ENCODE measurements around the gene ITPK1. TPM values are rescaled to one million over a fixed set of nuclear protein-coding genes. Genes with fewer than 3 reads are reported as not detected.

Gene ITPK1
- polyA plus RNA-seq, 2 of the 4 experiments (the other 2 are of a cell fraction): 46.2 to 47.0 TPM

DNA sequence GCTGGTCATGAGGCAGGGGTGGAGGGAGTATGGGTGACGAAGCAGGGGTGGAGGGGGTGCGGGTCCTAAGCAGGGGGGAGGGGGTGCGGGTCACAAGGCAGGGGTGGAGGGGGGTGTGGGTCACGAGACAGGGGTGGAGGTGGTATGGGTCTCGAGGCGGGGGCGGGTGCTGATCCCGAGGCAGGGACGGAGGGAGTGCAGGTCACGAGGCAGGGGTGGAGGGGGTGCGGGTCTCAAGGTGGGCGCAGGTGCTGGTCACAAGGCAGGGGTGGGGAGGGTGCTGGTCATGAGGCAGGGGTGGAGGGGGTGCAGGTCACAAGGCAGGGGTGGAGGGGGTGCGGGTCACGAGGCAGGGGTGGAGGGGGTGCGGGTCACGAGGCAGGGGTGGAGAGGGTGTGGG, 56.5 kb downstream of the ITPK1 start:
- no peak for DNase-seq (ENCODE audit: low read depth in 1 of 2, low spot score in 1 of 2)
- FAIRE-seq: no peak
- H3K9me3 ChIP-seq: no peaks in the 10 kb centered on the region
- no peak overlapping the region for H3K4me3 ChIP-seq
- peak overlapping the region in 1 of 2 experiments; percentile 17; a peak in 1 of 6 replicates for H3K27ac ChIP-seq
- H3K4me1 ChIP-seq: peaks cover 43% of the 10 kb centered on the region
- ATAC-seq: no peak
- ChIA-PET CTCF (no interaction called here), POLR2A (interaction anchor here (0.5 kb wide), 1 partner anchor 61 kb away, joined by 5 read pairs; no protein-coding TSS in a partner anchor)
- WGBS (ENCODE audit: missing lambda C conversion rate): 100% methylated on average over 1 of the region's 16 CpGs
- no peak for TF ChIP-seq JUNB (IDR thresholded peaks at IDR 0.05)
- no peak for TF ChIP-seq ESRRA (IDR thresholded peaks at IDR 0.05; ENCODE audit: borderline replicate concordance, low read length)
- no peak for TF ChIP-seq GATA3 (IDR thresholded peaks at IDR 0.05; ENCODE audit: borderline replicate concordance)
- no peak for TF ChIP-seq NPAS2 (CRISPR knock-in tag; IDR thresholded peaks at IDR 0.05; ENCODE audit: borderline replicate concordance)
- TF ChIP-seq ZNF302 (CRISPR knock-in tag; IDR thresholded peaks at IDR 0.05): no peak
- TF ChIP-seq, protein P1, sequence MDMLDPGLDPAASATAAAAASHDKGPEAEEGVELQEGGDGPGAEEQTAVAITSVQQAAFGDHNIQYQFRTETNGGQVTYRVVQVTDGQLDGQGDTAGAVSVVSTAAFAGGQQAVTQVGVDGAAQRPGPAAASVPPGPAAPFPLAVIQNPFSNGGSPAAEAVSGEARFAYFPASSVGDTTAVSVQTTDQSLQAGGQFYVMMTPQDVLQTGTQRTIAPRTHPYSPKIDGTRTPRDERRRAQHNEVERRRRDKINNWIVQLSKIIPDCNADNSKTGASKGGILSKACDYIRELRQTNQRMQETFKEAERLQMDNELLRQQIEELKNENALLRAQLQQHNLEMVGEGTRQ (IDR thresholded peaks at IDR 0.05): no peak
- TF ChIP-seq FOSB (CRISPR knock-in tag; IDR thresholded peaks at IDR 0.05): no peak
- TF ChIP-seq, protein P2, sequence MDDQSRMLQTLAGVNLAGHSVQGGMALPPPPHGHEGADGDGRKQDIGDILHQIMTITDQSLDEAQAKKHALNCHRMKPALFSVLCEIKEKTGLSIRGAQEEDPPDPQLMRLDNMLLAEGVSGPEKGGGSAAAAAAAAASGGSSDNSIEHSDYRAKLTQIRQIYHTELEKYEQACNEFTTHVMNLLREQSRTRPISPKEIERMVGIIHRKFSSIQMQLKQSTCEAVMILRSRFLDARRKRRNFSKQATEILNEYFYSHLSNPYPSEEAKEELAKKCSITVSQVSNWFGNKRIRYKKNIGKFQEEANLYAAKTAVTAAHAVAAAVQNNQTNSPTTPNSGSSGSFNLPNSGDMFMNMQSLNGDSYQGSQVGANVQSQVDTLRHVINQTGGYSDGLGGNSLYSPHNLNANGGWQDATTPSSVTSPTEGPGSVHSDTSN (IDR thresholded peaks at IDR 0.05): no peak
- H3K4me2 ChIP-seq: no peak overlapping the region

DNA sequence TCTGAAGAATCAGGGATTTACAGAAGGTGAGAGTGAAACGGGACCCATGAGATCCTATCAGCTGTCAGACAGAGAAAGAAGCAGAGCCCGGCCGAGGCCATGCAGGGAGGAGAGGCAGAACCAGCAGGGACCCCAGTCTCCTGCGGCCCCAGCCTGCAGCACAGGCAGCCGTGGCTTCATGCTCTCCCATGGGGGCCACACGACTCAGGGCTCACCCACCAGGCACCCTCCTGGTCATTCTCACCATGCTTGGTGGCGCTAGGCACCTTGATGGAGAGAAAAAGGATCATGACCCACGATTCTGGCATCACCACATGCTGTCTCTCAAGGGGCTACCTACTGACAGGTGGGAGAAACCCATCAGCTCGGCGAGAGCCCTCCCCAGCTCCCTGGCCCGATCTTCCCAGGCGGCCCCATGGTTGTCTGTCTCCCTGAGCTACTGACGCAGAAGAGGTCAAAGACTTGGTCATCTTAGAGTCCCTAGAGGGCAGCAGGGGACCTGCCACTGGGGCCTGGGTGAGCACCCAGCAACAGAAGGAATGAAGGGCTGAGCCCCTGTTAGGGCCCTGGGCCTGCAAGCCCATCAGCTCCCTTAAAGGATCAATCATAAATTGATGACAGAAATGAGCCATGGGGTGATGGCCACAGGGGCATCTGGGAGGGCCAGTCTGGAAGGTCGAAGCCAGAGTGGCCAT, 58.0 kb downstream of the ITPK1 start:
- FAIRE-seq (no peak), DNase-seq (ENCODE audit: low read depth in 1 of 2, low spot score in 1 of 2) (no peak), ATAC-seq (no peak)
- POLR2A ChIA-PET: no interaction called here
- CTCF ChIA-PET: interaction anchor here (1.7 kb wide), 1 partner anchor 106 kb away, joined by 6 read pairs; no protein-coding TSS in a partner anchor
- no peak overlapping the region for H3K4me3 ChIP-seq
- no peaks in the 10 kb centered on the region for H3K9me3 ChIP-seq
- peak overlapping the region; percentile 55 to 78 for H3K27ac ChIP-seq
- peaks cover 43% of the 10 kb centered on the region for H3K4me1 ChIP-seq
- WGBS (ENCODE audit: missing lambda C conversion rate): 89% methylated on average over 11 of the region's 14 CpGs
- TF ChIP-seq EP300 (IDR thresholded peaks at IDR 0.05) (no peak), POLR2AphosphoS2 (conservative IDR thresholded peaks at IDR 0.05; ENCODE audit: low read length) (no peak), BHLHE40 (IDR thresholded peaks at IDR 0.05; ENCODE audit: low read depth, low read length) (no peak), NPAS2 (CRISPR knock-in tag; IDR thresholded peaks at IDR 0.05; ENCODE audit: borderline replicate concordance) (no peak), HOXB5 (CRISPR knock-in tag; IDR thresholded peaks at IDR 0.05) (no peak), CHD4 (IDR thresholded peaks at IDR 0.05; ENCODE audit: borderline replicate concordance) (no peak), ZNF302 (CRISPR knock-in tag; IDR thresholded peaks at IDR 0.05) (no peak), FOXS1 (CRISPR knock-in tag; IDR thresholded peaks at IDR 0.05) (no peak), CBX8 (IDR thresholded peaks at IDR 0.05) (no peak), FOSB (CRISPR knock-in tag; IDR thresholded peaks at IDR 0.05) (no peak), HEYL (CRISPR knock-in tag; IDR thresholded peaks at IDR 0.05) (no peak), JUN (IDR thresholded peaks at IDR 0.05) (no peak)
- TF ChIP-seq, protein P1 (IDR thresholded peaks at IDR 0.05): no peak
- TF ChIP-seq, protein P3, sequence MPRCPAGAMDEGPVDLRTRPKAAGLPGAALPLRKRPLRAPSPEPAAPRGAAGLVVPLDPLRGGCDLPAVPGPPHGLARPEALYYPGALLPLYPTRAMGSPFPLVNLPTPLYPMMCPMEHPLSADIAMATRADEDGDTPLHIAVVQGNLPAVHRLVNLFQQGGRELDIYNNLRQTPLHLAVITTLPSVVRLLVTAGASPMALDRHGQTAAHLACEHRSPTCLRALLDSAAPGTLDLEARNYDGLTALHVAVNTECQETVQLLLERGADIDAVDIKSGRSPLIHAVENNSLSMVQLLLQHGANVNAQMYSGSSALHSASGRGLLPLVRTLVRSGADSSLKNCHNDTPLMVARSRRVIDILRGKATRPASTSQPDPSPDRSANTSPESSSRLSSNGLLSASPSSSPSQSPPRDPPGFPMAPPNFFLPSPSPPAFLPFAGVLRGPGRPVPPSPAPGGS (IDR thresholded peaks at IDR 0.05): no peak
- H3K4me2 ChIP-seq: peak overlapping the region; percentile 63
